HG02763 (cell line): ENCODE results near the gene SYNJ2.

ENCODE experiments used
- ATAC-seq: cut with Tn5 transposase; IDR thresholded peaks from one replicate; pipeline ENCODE4 v1.9.1; 2021; ENCODE audit warnings: mild to moderate bottlenecking, moderate library complexity; ENCODE audit not compliant: unreplicated experiment

SYNJ2 gene

GRCh38 chr6:158024566-158025297, 43.1 kb downstream of the SYNJ2 start:
- ATAC-seq, result no peak

DNA sequence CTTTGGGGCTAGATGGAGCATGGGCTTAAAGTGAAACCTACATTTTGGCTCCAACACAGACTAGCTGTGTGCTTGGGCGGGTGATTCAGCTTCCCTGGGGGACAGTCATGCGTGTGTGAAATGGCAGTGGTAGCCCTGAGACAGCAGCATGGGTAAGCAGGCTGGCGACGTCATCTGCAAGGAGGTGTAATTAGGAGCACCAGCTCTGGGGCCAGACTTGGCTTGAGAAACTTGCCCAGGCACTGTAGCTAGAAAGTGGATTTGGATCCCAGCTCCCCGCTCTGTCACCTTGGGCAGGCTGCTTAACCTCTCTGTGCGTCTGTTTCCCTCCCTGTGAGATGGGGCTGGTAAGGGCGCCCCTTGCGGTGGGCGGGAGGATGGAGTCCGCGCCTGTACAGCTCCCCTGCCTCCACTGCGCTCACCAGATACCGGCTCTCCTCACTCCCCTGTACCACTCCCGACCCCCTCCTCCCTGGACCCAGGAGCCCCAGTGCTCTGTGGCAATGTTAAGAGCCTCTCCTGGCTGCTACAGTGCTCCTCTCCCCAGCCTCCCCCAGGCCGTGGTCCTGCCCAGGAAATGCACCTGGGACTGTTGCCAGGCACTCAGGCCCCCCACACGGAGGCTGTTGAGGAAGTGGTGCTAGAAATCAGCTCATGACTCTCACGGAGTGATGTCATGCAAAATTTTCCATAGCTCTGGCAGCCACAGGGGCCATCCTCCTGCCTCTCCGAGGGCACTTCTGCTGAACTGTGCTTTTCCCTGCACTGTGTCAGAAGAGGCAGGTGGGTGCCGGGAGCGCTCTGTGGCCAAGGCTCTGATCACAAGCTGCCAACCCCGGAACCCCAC, 44.6 kb downstream of the SYNJ2 start:
- peak; percentile 69 for ATAC-seq

- no peak for ATAC-seq
These were observed 45.4 kb downstream of the SYNJ2 start for GRCh38 chr6:158026901-158027589.

- no peak for ATAC-seq
These were observed 46.1 kb downstream of the SYNJ2 start for GRCh38 chr6:158027590-158028285.

DNA sequence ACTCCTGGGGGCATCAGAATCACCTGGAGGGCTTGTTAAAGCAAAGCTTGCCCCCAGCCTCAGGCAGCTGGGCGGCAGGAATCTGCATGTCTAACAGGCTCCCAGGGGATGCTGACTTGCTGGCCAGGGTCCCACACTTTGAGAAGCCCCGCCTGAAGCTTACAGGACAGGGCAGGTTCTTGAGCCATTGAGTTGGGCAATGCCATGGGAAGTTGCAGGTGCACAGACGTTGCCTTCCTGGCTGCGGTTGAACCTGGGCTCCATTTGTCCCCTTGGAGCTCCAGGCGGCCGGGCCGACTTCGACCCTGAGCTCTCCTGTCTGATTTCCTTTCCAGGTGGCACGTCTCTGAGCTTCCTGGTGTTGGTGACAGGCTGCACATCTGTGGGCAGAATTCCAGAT, 46.8 kb downstream of the SYNJ2 start:
- no peak for ATAC-seq

GRCh38 chr6:158028876-158029275, 47.2 kb downstream of the SYNJ2 start:
- ATAC-seq, result no peak

DNA sequence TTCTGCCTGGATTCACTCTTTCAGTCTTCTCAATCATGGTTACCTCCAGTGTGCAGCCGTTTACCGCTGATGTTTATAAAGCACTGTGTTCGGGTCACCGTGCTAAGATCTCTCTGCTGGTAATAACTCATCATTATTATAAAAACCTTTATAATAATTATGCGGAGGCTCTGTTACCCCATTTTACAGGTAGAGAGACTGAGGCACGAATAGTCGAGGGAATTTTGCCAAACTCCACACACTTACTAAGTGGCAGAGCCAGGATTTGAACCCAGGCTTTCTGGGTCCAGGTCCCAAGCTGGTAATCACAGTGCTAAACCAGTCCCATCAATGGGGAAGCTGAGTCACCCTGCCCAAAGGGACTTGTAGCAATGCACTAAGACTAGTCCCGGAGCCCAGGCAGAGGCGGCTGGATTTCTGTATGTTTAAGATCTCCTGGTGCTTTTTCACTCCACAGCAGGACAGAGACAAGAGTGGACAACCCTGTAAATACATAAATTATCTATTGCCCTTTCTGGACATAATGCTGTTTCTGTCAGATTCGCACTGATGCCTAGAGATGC, 48.1 kb downstream of the SYNJ2 start:
- no peak for ATAC-seq

- no peak for ATAC-seq
These were observed 49.0 kb downstream of the SYNJ2 start for GRCh38 chr6:158030380-158031300.

DNA sequence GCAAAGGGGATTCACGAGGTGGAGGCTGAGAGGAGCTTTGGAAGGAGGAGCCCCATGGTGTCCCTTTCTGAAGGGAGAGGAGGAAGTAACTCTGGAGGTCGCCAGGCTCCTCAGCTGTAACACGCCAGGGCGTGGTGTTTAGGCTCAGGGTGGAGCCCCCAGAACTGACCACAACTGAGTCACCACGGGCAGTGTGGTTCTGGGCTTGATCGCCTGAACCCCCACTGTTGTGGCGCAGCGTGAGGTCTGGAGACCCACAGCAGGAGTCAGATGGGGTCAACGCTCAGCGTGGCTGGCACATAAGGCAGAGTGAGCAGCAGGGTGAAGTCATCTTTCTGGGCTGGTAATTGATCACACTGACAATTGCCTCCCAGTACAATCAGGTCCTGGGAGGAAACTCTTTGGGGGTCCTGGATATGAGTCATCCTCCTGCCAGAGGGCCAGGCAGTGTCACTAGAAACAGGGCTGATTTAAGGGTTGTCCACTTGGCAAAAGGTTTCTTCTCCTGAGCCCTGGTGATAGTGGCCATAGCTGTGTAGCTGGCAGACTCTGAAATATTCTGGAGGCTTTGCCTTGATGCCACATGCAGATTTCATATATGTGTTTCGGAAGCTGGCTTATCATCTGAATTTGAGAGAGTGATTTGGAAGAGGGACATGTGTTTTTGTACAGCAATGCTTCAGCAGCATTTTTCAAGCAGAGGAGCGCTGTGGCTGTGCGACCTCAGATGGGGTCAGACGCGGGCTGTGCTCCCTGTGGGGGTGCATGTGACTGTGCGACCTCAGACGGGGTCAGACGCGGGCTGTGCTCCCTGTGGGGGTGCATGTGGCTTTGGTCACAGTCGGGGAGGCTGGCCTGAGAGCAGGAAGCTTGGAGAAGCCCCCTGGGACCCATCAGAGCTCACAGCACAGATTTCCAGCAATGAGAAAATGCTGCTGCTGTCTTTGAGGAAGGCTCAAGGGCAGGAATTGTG, 50.0 kb downstream of the SYNJ2 start:
- no peak for ATAC-seq

DNA sequence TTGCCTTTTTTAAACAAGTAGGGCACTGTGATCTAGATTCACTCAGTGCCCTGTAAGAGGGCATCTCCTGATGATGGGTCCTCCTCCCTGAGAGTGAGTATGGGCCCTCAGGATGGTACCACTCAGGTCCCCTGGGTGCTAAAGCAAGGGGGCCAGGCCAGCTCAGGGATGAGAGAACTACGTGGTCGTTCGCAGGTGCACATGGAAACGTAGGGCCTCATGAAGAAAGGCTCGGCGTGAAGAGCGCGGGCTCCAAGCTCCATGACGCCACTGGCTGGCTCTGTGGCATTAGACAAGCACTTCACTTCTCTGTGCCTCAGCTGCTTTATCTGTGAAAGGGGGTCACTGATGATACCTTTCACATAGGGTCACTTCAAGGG, 50.7 kb downstream of the SYNJ2 start:
- no peak for ATAC-seq

GRCh38 chr6:158033077-158033750, 51.6 kb downstream of the SYNJ2 start:
- no peak for ATAC-seq

- no peak for ATAC-seq
These were observed 52.4 kb downstream of the SYNJ2 start for GRCh38 chr6:158033751-158034702.

GRCh38 chr6:158036261-158036660, 54.6 kb downstream of the SYNJ2 start:
- no peak for ATAC-seq

- no peak for ATAC-seq
These were observed 55.4 kb downstream of the SYNJ2 start for GRCh38 chr6:158037021-158037420.

DNA sequence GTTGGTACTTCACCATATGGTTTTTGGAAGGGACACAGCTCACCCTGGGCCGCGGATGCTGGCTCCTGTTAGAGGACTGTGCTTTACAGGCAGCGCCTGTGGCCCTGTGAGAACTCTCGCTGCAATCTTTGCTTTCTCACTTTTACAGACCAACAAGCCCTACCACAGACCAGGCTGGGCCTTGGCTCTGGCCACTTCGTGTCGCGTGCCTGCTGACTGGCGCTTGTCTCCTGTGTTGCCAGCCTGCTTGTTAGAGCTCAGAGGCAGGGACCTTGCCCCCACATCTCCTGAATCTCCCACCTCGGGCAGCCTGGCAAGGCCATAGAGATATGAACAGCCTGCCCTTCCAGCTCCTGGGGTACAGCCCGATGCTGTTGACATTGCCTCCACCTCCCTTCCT, 56.1 kb downstream of the SYNJ2 start:
- ATAC-seq, result no peak

DNA sequence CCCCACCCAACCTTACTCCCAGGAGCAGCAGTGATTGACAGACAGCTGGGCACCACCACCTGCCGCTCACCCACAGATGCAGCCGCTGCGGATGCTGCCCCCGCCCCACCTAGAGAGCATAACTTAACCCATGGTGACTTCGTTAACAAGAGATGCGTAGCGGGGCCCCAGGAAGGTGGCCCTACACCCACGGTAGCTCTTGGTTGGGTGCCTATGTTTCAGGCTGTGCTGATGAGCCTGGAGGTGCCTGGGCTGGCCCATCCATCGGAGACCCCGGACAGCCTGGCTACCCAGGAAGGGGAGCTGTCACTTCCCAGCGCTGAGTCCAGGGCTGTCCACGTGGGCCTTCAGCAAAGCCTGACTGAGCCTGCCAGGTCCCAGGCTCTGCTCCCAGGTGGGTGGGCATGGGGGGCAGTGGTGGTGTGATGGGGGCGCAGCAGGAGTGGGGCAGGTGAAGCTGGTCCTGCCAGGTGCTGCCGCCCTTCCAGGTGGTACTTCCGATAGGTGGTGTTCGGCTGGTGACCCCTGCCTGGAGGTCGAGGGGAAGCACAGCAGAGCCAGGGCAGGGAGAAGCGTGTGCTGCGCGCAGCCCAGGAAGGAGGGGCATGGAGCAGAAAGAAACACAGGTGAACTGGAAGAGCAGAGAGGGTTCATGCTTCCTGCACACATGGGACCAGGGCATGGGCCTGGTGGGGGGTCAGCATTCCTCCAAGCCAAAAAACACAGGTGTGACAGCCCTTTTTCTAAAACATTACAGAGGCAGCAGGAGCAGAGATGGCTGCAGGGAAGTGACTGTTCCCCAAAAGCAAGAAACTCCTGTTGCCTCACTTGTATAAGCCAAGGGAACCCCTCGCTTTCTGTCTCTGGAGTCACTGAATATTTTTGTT, 56.9 kb downstream of the SYNJ2 start:
- ATAC-seq, result no peak
